Osteoblast (primary cell): ENCODE results near the gene BARD1. TPM values are rescaled to one million over a fixed set of nuclear protein-coding genes. Genes with fewer than 3 reads are reported as not detected.

Experiments
- DNase-seq: peaks from one replicate; pipeline ENCODE4 v3.0.0; 2011; ENCODE audit warnings: low spot score, mixed read lengths; ENCODE audit not compliant: insufficient read length; ENCODE audit errors: missing footprints
- H2AFZ ChIP-seq: 2 replicates; pipeline ENCODE4 v1.6.0; 2011; ENCODE audit warnings: mild to moderate bottlenecking, low read length
- H3K27ac ChIP-seq: 2 replicates; pipeline ENCODE4 v1.5.1; 2011; ENCODE audit warnings: mild to moderate bottlenecking, low read depth, low read length, moderate library complexity
- H3K27me3 ChIP-seq: 2 replicates; pipeline ENCODE4 v1.6.0; 2012; ENCODE audit warnings: mild to moderate bottlenecking, control low read depth, inconsistent platforms, low read length, moderate library complexity; ENCODE audit not compliant: insufficient read depth
- H3K36me3 ChIP-seq: 2 replicates; pipeline ENCODE4 v1.5.1; 2011; ENCODE audit warnings: mild to moderate bottlenecking, low read length, control low read depth, moderate library complexity; ENCODE audit not compliant: insufficient read depth
- H3K4me1 ChIP-seq: 2 replicates; pipeline ENCODE4 v1.5.1; 2011; ENCODE audit warnings: mild to moderate bottlenecking, low read length, control low read depth, moderate library complexity; ENCODE audit not compliant: insufficient read depth
- H3K4me2 ChIP-seq: 2 replicates; pipeline ENCODE4 v1.6.0; 2011; ENCODE audit warnings: mild to moderate bottlenecking, low read length; ENCODE audit not compliant: insufficient read depth
- H3K4me3 ChIP-seq: fragments of 200-600 bp; sonication (generic); 3 replicates; pipeline ENCODE4 v1.5.1; 2012; ENCODE audit warnings: mild to moderate bottlenecking, low read length, inconsistent platforms; ENCODE audit not compliant: insufficient read depth
- H3K79me2 ChIP-seq: 2 replicates; pipeline ENCODE4 v1.6.0; 2012; ENCODE audit warnings: mild to moderate bottlenecking, low read length, control low read depth, inconsistent platforms; ENCODE audit not compliant: insufficient read depth
- H3K9me3 ChIP-seq: 2 replicates; pipeline ENCODE4 v1.5.1; 2011; ENCODE audit warnings: low read depth, low read length, control low read depth
- H4K20me1 ChIP-seq: 2 replicates; pipeline ENCODE4 v1.6.0; 2012; ENCODE audit warnings: mild to moderate bottlenecking, low read length, control low read depth; ENCODE audit not compliant: insufficient read depth
- CTCF ChIP-seq: IDR thresholded peaks from 2 replicates; pipeline ENCODE4 v1.5.1; 2011; ENCODE audit warnings: mild to moderate bottlenecking, low read depth, low read length, moderate library complexity; ENCODE audit errors: extremely low read depth
- total RNA-seq: library from RNA; depleted of rRNA; stranded (reverse); fragments of >200 nt; gene quantifications from 2 replicates; pipeline ENCODE4 v1.2.3, GENCODE V29; 2012

Gene BARD1
- total RNA-seq, 1 donor = 18.5 TPM

- no peak for TF ChIP-seq CTCF
- no peaks in the 10 kb centered on the region for H4K20me1 ChIP-seq
- H3K9me3 ChIP-seq = no peaks in the 10 kb centered on the region
- no peak overlapping the region for H3K4me3 ChIP-seq
- no peaks in the 10 kb centered on the region for H3K79me2 ChIP-seq
- DNase-seq = no peak
- no peaks in the 10 kb centered on the region for H3K4me1 ChIP-seq
- H3K27me3 ChIP-seq = no peaks in the 10 kb centered on the region
- H3K4me2 ChIP-seq = no peak overlapping the region
- no peak overlapping the region for H2AFZ ChIP-seq
- no peak overlapping the region for H3K27ac ChIP-seq
- peaks cover 6% of the 10 kb centered on the region for H3K36me3 ChIP-seq
Measured at GRCh38 chr2:214747992-214748391, 61.5 kb downstream of the BARD1 start.

DNA sequence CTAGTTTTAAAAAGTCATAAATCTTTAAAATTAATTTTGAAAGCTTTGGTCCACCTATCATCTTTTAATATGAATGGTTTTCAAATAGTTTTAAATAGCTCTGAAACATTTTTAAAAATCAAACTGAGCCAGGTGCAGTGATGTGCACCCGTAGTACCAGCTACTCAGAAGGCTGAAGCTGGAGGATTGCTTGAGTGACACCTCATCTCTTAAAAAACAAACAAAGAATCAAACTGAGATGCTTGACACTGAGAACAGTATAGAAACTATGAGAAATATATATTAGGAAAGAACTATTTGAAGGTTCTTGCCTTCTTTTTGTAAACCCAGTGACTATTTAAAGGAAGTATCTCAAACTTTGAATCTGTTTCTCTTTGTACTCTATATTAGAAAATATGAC, 67.4 kb downstream of the BARD1 start:
- Histone ChIP-seq H3K4me3 (no peak overlapping the region), H3K36me3 (no peaks in the 10 kb centered on the region)

DNA sequence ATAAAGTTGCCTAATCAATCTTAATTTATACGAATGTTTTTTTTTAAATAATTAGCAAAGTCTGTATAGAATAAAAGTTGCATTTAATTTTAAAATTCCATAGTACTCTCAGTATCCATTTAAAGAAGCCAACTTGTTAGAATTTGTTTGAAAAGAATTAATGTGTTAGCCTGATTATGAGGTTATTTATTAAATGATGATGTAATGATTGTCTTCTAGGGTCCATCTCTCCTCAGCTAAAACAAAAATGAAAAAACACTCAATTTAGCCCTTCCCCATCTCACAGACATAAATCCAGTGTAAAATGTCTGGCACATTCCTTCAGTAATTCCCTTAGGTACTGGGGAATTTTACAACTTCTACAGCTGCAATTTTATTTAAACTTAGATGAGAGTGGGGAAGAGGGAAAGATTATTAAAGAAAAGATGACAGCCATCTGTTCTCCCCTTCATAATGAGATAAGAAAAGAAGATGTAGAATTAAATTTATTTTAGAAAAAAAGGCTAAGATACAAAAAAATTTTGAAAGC, 68.6 kb downstream of the BARD1 start:
- TF ChIP-seq CTCF = no peak
- no peaks in the 10 kb centered on the region for H3K79me2 ChIP-seq
- H3K36me3 ChIP-seq = no peaks in the 10 kb centered on the region
- H2AFZ ChIP-seq = no peak overlapping the region
- no peak overlapping the region for H3K4me2 ChIP-seq
- no peak overlapping the region for H3K27ac ChIP-seq
- H3K9me3 ChIP-seq = no peaks in the 10 kb centered on the region
- H3K27me3 ChIP-seq = no peaks in the 10 kb centered on the region
- no peak overlapping the region for H3K4me3 ChIP-seq
- no peaks in the 10 kb centered on the region for H3K4me1 ChIP-seq
- no peaks in the 10 kb centered on the region for H4K20me1 ChIP-seq
- DNase-seq = no peak

More for the DNA sequence above, 67.4 kb downstream of the BARD1 start:
- Histone ChIP-seq H3K79me2 (no peaks in the 10 kb centered on the region), H3K4me1 (no peaks in the 10 kb centered on the region), H2AFZ (no peak overlapping the region), H3K27me3 (no peaks in the 10 kb centered on the region), H4K20me1 (no peaks in the 10 kb centered on the region), H3K27ac (no peak overlapping the region), H3K4me2 (no peak overlapping the region), H3K9me3 (no peaks in the 10 kb centered on the region)
- TF ChIP-seq CTCF = no peak
- DNase-seq = no peak

- Histone ChIP-seq H3K36me3 (no peaks in the 10 kb centered on the region), H3K9me3 (no peaks in the 10 kb centered on the region), H2AFZ (no peak overlapping the region), H3K4me3 (no peak overlapping the region), H3K27ac (no peak overlapping the region), H3K27me3 (no peaks in the 10 kb centered on the region), H3K79me2 (no peaks in the 10 kb centered on the region), H4K20me1 (no peaks in the 10 kb centered on the region), H3K4me1 (no peaks in the 10 kb centered on the region), H3K4me2 (no peak overlapping the region)
- no peak for TF ChIP-seq CTCF
- no peak for DNase-seq
Measured at GRCh38 chr2:214737188-214737587, 72.3 kb downstream of the BARD1 start.
